Measurements from ENCODE around the gene ADGRB2.

ADGRB2 gene
- total RNA-seq, result 0.36 to 1.5 (median 0.90) reads per million in 4 experiments

GRCh38 chr1:31764312-31765040, at the start of gene ADGRB2:
TSS of gene ADGRB2 (minus strand) at chr1:31764340. CDS start at chr1:31757221, 7,119 bp downstream.
- peak; percentile 26 for DNase-seq

GRCh38 chr1:31812158-31812829, 48.2 kb upstream of the ADGRB2 start:
- no peak for DNase-seq

GRCh38 chr1:31811605-31812004, 47.5 kb upstream of the ADGRB2 start:
- no peak for DNase-seq

- DNase-seq, result no peak
Observed at GRCh38 chr1:31809698-31810097, 45.6 kb upstream of the ADGRB2 start.

- no peak for DNase-seq
Observed at GRCh38 chr1:31807273-31808048, 43.3 kb upstream of the ADGRB2 start.

GRCh38 chr1:31805318-31805717, 41.2 kb upstream of the ADGRB2 start:
- DNase-seq, result no peak

GRCh38 chr1:31804098-31804497, 40.0 kb upstream of the ADGRB2 start:
- no peak for DNase-seq

- no peak for DNase-seq
Observed at GRCh38 chr1:31803610-31804009, 39.5 kb upstream of the ADGRB2 start.

GRCh38 chr1:31802190-31803150, 38.3 kb upstream of the ADGRB2 start:
- no peak for DNase-seq

GRCh38 chr1:31801458-31801857, 37.3 kb upstream of the ADGRB2 start:
- DNase-seq, result no peak

- DNase-seq, result no peak
Observed at GRCh38 chr1:31800674-31800967, 36.5 kb upstream of the ADGRB2 start.

- no peak for DNase-seq
Observed at GRCh38 chr1:31799895-31800673, 35.9 kb upstream of the ADGRB2 start.

GRCh38 chr1:31799196-31799894, 35.2 kb upstream of the ADGRB2 start:
- no peak for DNase-seq

- DNase-seq, result no peak
Observed at GRCh38 chr1:31798433-31799195, 34.5 kb upstream of the ADGRB2 start.

- DNase-seq, result no peak
Observed at GRCh38 chr1:31798086-31798432, 33.9 kb upstream of the ADGRB2 start.

- no peak for DNase-seq
Observed at GRCh38 chr1:31797216-31797615, 33.1 kb upstream of the ADGRB2 start.

- DNase-seq, result no peak
Observed at GRCh38 chr1:31796707-31797106, 32.6 kb upstream of the ADGRB2 start.

GRCh38 chr1:31795801-31796621, 31.9 kb upstream of the ADGRB2 start:
- DNase-seq, result no peak

GRCh38 chr1:31795096-31795675, 31.0 kb upstream of the ADGRB2 start:
- no peak for DNase-seq
